Measurements from ENCODE around the gene NKAIN2.

The NKAIN2 gene

GRCh38 chr6:124076336-124077048 lies 272.8 kb downstream of the NKAIN2 start:
- CTCF ChIA-PET: no interaction called here
- H3K27ac ChIP-seq: no peak overlapping the region
- POLR2A ChIA-PET (ENCODE audit: low non-redundant PET): no interaction called here
- no peak for DNase-seq (ENCODE audit: low spot score)
- no peak for TF ChIP-seq CTCF (conservative IDR thresholded peaks at IDR 0.05; ENCODE audit: low read depth)

- CTCF ChIA-PET: no interaction called here
- POLR2A ChIA-PET (ENCODE audit: low non-redundant PET): no interaction called here
- no peak for TF ChIP-seq CTCF (conservative IDR thresholded peaks at IDR 0.05; ENCODE audit: low read depth)
- H3K27ac ChIP-seq: no peak overlapping the region
- DNase-seq (ENCODE audit: low spot score): no peak
These were observed 274.5 kb downstream of the NKAIN2 start for GRCh38 chr6:124078169-124078568.

- TF ChIP-seq CTCF (conservative IDR thresholded peaks at IDR 0.05; ENCODE audit: low read depth): no peak
- CTCF ChIA-PET: interaction anchor here (0.6 kb wide), 1 partner anchor 31 kb away, joined by 3 read pairs; no protein-coding TSS in a partner anchor
- DNase-seq (ENCODE audit: low spot score): no peak
- H3K27ac ChIP-seq: no peak overlapping the region
- POLR2A ChIA-PET (ENCODE audit: low non-redundant PET): no interaction called here
These were observed 276.8 kb downstream of the NKAIN2 start for GRCh38 chr6:124080483-124080882.

DNA sequence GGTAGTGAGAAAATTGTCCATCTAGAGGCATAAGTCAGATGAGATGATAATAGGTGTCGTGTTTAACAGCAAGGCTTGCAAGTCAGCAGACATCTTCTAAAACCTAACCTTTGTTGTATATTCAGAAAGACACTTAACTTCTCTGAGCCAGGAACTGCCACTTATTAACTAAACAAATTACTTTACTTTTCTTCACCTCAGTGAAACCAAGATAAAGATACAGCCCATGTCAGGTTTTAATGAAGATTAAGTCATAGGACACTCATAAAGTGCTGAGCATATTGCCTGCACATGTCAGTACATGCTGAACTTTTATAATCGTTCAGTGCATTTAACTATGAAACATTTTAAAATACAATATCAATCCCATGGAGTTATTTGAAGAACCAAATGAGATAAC lies 286.8 kb downstream of the NKAIN2 start:
- ChIA-PET POLR2A (ENCODE audit: low non-redundant PET) (no interaction called here), CTCF (no interaction called here)
- H3K27ac ChIP-seq: no peak overlapping the region
- DNase-seq (ENCODE audit: low spot score): no peak
- TF ChIP-seq CTCF (conservative IDR thresholded peaks at IDR 0.05; ENCODE audit: low read depth): no peak

- no peak for TF ChIP-seq CTCF (conservative IDR thresholded peaks at IDR 0.05; ENCODE audit: low read depth)
- no peak for DNase-seq (ENCODE audit: low spot score)
- CTCF ChIA-PET: no interaction called here
These were observed 295.9 kb downstream of the NKAIN2 start for GRCh38 chr6:124099520-124099919.

GRCh38 chr6:124110514-124110913 lies 306.8 kb downstream of the NKAIN2 start:
- no peak overlapping the region for H3K27ac ChIP-seq
- CTCF ChIA-PET: no interaction called here
- TF ChIP-seq CTCF (conservative IDR thresholded peaks at IDR 0.05; ENCODE audit: low read depth): no peak
- POLR2A ChIA-PET (ENCODE audit: low non-redundant PET): no interaction called here
- no peak for DNase-seq (ENCODE audit: low spot score)

More at GRCh38 chr6:124099520-124099919, 295.9 kb downstream of the NKAIN2 start:
- H3K27ac ChIP-seq: no peak overlapping the region
- POLR2A ChIA-PET (ENCODE audit: low non-redundant PET): no interaction called here

Data from RWPE1 (cell line).